Peyer's patch (tissue), 4 donors: ENCODE data around the gene SLU7. TPM values are rescaled to one million over a fixed set of nuclear protein-coding genes. Genes with fewer than 3 reads are reported as not detected.

ENCODE experiments used
- DNase-seq, 3 donors: peaks; one replicate each; pipeline ENCODE4 v3.0.0-alpha.2; 2017 to 2019
- H3K27ac ChIP-seq, 4 donors: fragments of 200-600 bp; sonication (generic); one replicate each; pipeline ENCODE4 v1.5.1; 2016 to 2019
- H3K27me3 ChIP-seq, 2 donors: fragments of 200-600 bp; sonication (generic); one replicate each; pipeline ENCODE4 v1.5.1; 2019
- H3K36me3 ChIP-seq, 3 donors: fragments of 200-600 bp; sonication (generic); one replicate each; pipeline ENCODE4 v1.5.1; 2016 to 2019
- H3K4me1 ChIP-seq, 4 donors: fragments of 200-600 bp; sonication (generic); one replicate each; pipeline ENCODE4 v1.5.1; 2016 to 2019
- H3K4me3 ChIP-seq, 4 donors: fragments of 200-600 bp; sonication (generic); 1 replicate in 3 of 4; 2 replicates in 1 of 4; pipeline ENCODE4 v1.5.1; 2016 to 2019; ENCODE audit warnings: mild to moderate bottlenecking in 1 of 4
- H3K9me3 ChIP-seq, 4 donors: fragments of 200-600 bp; sonication (generic); one replicate each; pipeline ENCODE4 v1.5.1; 2016 to 2019; ENCODE audit warnings: mild to moderate bottlenecking in 1 of 4
- POLR2A ChIP-seq, 2 donors: fragments of 450-650 bp; IDR thresholded peaks; one replicate each; pipeline ENCODE4 v1.5.1; 2017; ENCODE audit warnings: antibody characterized with exemption in 2 of 2, mild to moderate bottlenecking in 2 of 2, moderate library complexity in 2 of 2
- total RNA-seq, 4 donors: library from RNA; depleted of rRNA; stranded (reverse); fragments of >200 nt; gene quantifications; one replicate each; pipeline ENCODE4 v1.1.0, GENCODE V29; 2016
- TF ChIP-seq, protein P1 (sequence below), 6 experiments: fragments of 450-650 bp in 4 of 6; fragments of 200-600 bp in 2 of 6; sonication (generic) in 1 of 6; IDR thresholded peaks; one replicate each; pipeline ENCODE4 v1.5.1; 2017 to 2019; ENCODE audit warnings: antibody characterized with exemption in 6 of 6, mild to moderate bottlenecking in 3 of 6, moderate library complexity in 1 of 6

SLU7 gene
- total RNA-seq, 4 donors from 2014 or later, result 45.5 to 94.9 (median 61.1) TPM

DNA sequence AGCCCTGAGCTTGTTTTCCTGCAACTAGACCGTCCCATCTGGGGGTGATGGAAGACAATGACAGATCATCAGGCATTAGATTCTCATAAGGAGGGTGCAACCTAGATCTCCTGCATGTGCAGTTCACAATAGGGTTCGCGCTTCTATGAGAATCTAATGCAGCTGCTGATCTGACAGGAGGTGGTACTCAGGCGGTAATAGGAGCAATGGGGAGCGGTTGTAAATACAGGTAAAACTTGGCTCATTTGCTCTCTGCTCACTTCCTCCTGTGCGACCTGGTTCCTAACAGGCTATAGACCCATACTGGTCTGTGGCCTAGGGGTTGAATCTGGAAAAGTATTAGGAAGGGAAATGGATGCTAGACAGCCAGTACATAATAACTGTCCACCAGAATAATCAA, 42.5 kb upstream of the SLU7 start:
- H3K27ac ChIP-seq, result no peak overlapping the region
- peaks cover 0 to 3% (median 0%) of the 10 kb centered on the region in 4 donors for H3K4me1 ChIP-seq
- H3K27me3 ChIP-seq, result no peaks in the 10 kb centered on the region
- H3K36me3 ChIP-seq, result no peaks in the 10 kb centered on the region
- TF ChIP-seq, protein P1, sequence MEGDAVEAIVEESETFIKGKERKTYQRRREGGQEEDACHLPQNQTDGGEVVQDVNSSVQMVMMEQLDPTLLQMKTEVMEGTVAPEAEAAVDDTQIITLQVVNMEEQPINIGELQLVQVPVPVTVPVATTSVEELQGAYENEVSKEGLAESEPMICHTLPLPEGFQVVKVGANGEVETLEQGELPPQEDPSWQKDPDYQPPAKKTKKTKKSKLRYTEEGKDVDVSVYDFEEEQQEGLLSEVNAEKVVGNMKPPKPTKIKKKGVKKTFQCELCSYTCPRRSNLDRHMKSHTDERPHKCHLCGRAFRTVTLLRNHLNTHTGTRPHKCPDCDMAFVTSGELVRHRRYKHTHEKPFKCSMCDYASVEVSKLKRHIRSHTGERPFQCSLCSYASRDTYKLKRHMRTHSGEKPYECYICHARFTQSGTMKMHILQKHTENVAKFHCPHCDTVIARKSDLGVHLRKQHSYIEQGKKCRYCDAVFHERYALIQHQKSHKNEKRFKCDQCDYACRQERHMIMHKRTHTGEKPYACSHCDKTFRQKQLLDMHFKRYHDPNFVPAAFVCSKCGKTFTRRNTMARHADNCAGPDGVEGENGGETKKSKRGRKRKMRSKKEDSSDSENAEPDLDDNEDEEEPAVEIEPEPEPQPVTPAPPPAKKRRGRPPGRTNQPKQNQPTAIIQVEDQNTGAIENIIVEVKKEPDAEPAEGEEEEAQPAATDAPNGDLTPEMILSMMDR (IDR thresholded peaks at IDR 0.05), result no peak
- no peak for TF ChIP-seq POLR2A (IDR thresholded peaks at IDR 0.05)
- H3K9me3 ChIP-seq, result no peaks in the 10 kb centered on the region
- no peak overlapping the region for H3K4me3 ChIP-seq
- DNase-seq, result no peak

DNA sequence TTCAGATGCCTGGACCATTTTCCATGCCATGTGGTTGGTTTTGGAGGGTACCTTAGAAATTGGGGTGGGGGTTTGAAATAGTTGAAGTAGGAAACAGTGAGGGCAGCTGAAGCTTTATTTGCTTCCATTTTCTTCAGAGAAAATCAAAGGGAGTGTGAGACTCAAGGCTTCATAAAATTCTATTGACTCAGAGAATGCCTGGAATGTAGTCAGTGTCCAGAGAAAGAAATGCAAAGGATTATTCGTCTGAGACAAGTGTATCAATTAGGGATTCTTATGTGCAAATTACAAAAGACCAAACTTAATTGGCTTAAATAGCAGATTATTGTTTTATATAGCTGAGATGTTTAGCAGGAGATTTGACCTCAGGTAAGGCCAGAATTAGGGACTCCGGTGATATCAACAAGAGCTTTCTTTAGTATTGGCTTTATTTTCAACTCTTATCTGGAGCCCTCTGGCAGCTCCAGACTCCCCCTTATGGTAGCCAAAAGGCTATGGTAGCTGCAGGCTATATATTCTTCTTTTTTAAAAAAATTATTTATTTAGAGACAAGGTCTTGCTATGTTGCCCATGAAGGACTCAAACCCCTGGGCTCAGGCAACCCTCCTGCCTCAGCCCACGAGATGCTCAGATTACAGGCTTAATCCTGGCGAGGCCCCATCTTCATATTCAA, 41.6 kb upstream of the SLU7 start:
- H3K4me1 ChIP-seq, result peaks cover 0 to 3% (median 0%) of the 10 kb centered on the region in 4 donors
- H3K27me3 ChIP-seq, result no peaks in the 10 kb centered on the region
- TF ChIP-seq POLR2A (IDR thresholded peaks at IDR 0.05), result no peak
- TF ChIP-seq, protein P1 (IDR thresholded peaks at IDR 0.05), result no peak
- no peaks in the 10 kb centered on the region for H3K9me3 ChIP-seq
- no peak overlapping the region for H3K27ac ChIP-seq
- H3K4me3 ChIP-seq, result no peak overlapping the region
- DNase-seq, result no peak
- no peaks in the 10 kb centered on the region for H3K36me3 ChIP-seq

DNA sequence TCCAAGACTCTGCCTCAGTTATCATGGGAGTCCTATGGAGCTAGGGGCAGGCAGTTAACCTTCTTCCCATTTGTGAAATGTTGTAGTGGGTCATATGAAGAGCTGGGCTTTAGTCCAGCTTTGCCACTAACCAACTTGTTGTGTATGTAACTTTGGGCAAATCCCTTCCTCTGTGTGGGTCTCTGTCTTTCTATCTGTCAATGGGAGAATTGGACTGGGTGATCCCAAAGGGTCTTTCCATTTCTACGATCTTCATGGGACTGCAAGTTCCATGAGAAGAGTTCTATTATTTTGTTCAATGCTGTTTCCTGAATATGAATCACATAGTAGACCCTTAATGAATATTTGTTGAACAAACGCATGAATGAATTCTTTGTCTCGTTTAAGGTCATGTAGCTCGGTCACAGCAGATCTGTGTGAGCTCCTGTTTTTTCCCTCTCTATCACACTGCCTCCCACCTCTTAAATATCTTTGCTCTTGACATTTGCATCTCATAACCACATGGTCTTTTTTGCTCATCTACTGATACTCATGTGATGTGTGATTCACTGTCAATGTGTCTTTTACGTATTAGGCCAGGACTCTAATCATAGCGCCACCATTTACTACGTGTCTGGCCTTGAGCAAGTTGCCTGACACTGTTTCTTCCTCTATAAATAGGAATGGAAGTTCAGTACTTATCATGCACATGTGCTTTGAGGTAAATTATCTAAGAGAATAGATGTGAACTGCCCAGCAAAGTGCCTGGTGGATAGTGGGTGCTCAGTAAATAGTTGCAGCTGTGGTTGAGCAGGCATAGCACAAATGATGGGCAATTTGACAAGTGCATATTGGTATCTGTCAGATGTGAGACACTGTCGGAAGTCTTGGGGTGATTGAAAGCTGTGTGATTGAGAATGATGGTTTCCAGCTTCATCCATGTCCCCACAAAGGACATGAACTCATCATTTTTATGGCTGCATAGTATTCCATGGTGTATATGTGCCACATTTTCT, 40.2 kb upstream of the SLU7 start:
- Histone ChIP-seq H3K27me3 (no peaks in the 10 kb centered on the region), H3K4me3 (no peak overlapping the region), H3K9me3 (no peaks in the 10 kb centered on the region), H3K27ac (no peak overlapping the region), H3K36me3 (no peaks in the 10 kb centered on the region), H3K4me1 (peaks cover 0 to 3% (median 0%) of the 10 kb centered on the region in 4 donors)
- DNase-seq, result no peak
- TF ChIP-seq, protein P1 (IDR thresholded peaks at IDR 0.05), result no peak
- TF ChIP-seq POLR2A (IDR thresholded peaks at IDR 0.05), result no peak

DNA sequence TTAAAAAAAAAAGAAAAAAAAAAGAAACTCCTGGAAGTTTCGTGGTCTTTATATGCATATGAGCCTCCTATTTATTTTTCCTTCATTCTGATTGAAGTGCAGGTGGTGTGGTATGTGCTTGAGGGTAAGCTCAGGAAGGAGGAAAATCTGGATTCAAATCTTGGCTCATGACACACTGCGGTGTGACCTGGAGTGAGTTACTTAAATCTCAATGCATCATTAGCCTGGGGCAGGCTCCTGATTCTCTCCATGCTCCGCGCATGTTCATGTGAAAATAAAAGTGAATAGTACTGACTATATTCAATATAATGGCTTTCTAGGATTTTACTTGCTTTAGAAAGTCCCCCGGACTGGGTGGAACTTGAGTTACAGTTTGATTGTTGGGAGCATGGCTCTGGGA, 38.4 kb upstream of the SLU7 start:
- DNase-seq, result no peak
- no peak for TF ChIP-seq POLR2A (IDR thresholded peaks at IDR 0.05)
- TF ChIP-seq, protein P1 (IDR thresholded peaks at IDR 0.05), result no peak
- Histone ChIP-seq H3K9me3 (no peaks in the 10 kb centered on the region), H3K4me3 (no peak overlapping the region), H3K27me3 (no peaks in the 10 kb centered on the region), H3K27ac (no peak overlapping the region), H3K4me1 (peaks cover 0 to 3% (median 0%) of the 10 kb centered on the region in 4 donors), H3K36me3 (no peaks in the 10 kb centered on the region)

DNA sequence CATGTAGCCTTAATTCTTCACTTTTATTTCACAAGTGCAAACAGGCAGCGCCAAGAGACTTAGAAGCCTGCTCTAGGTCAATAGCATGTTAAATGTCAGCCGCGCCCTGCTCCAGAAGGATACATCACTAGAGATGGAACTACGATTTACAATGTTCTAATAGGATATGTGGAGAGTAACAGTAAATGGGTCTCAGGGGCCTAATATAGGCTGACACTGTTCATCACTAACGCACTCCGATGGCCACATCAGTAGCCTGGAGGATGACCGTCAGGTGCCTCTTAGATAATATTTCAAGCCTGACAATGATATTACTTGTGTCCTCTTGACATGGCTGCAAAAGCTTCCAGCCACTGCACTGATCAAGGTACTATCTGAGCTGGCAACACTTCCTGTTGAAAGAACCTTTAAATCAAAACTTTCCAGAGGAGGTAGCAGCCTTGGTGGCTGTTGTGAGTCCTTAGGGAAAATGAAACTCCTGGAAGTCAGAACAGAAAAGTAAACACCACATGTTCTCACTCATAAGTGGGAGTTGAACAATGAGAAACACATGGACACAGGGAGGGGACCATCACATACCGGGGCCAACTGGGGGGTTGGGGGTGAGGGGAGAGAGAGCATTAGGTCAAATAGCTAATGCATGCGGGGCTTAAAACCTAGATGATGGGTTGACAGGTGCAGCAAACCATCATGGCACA, 37.7 kb upstream of the SLU7 start:
- no peaks in the 10 kb centered on the region for H3K4me1 ChIP-seq
- H3K36me3 ChIP-seq, result no peaks in the 10 kb centered on the region
- DNase-seq, result no peak
- H3K9me3 ChIP-seq, result no peaks in the 10 kb centered on the region
- H3K4me3 ChIP-seq, result no peak overlapping the region
- no peak for TF ChIP-seq POLR2A (IDR thresholded peaks at IDR 0.05)
- TF ChIP-seq, protein P1 (IDR thresholded peaks at IDR 0.05), result no peak
- no peak overlapping the region for H3K27ac ChIP-seq
- H3K27me3 ChIP-seq, result no peaks in the 10 kb centered on the region
